Measurements from ENCODE around the gene ILRUN.

DNA sequence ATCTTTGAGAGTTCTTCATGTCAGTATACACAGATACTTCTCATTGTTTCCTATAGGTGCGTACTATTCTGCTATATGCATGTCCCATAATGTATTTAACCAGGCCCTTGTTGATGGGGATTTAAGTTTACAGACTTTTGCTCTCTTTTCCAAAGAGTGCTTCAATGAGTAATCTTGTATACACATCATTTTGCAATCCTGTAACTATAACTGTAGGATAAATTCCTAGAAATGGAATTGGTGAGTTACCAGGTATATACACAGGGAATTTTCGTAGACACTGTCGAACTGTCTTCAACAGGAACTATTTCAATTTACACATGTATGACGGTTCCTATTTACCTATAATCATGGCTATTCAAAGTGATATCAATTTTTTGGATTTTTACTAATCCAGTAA lies 45.5 kb upstream of the ILRUN start:
- TF ChIP-seq, protein P1, sequence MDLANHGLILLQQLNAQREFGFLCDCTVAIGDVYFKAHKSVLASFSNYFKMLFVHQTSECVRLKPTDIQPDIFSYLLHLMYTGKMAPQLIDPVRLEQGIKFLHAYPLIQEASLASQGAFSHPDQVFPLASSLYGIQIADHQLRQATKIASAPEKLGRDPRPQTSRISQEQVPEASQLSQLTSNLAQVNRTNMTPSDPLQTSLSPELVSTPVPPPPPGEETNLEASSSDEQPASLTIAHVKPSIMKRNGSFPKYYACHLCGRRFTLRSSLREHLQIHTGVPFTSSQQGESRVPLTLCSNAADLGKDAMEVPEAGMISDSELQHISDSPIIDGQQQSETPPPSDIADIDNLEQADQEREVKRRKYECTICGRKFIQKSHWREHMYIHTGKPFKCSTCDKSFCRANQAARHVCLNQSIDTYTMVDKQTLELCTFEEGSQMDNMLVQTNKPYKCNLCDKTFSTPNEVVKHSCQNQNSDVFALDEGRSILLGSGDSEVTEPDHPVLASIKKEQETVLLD (IDR thresholded peaks at IDR 0.05) = no peak
- TF ChIP-seq SMC3 (conservative IDR thresholded peaks at IDR 0.05; ENCODE audit: insufficient read depth, low read depth, low read length) (no peak), ZNF121 (CRISPR knock-in tag; conservative IDR thresholded peaks at IDR 0.05) (no peak), SIRT6 (IDR thresholded peaks at IDR 0.05; ENCODE audit: low read depth, low read length) (no peak)
- TF ChIP-seq, protein P2, sequence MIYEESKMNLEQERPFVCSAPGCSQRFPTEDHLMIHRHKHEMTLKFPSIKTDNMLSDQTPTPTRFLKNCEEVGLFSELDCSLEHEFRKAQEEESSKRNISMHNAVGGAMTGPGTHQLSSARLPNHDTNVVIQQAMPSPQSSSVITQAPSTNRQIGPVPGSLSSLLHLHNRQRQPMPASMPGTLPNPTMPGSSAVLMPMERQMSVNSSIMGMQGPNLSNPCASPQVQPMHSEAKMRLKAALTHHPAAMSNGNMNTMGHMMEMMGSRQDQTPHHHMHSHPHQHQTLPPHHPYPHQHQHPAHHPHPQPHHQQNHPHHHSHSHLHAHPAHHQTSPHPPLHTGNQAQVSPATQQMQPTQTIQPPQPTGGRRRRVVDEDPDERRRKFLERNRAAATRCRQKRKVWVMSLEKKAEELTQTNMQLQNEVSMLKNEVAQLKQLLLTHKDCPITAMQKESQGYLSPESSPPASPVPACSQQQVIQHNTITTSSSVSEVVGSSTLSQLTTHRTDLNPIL (CRISPR knock-in tag; IDR thresholded peaks at IDR 0.05) = no peak

Data from K562 (cell line).